Ovary (tissue), 9 donors: ENCODE results near the gene ELK3. TPM values are rescaled to one million over a fixed set of nuclear protein-coding genes. Genes with fewer than 3 reads are reported as not detected.

ENCODE experiments used
- DNase-seq, 5 donors: peaks; one replicate each; pipeline ENCODE4 v3.0.0-alpha.2; 2019 to 2020
- H3K27ac ChIP-seq, 2 donors: fragments of 200-600 bp; one replicate each; pipeline versions ENCODE4 v1.5.1 to v1.8.0; 2019 to 2022
- H3K27me3 ChIP-seq: fragments of 200-600 bp; one replicate; pipeline ENCODE4 v1.8.0; 2022
- H3K36me3 ChIP-seq: fragments of 200-600 bp; sonication (generic); one replicate; pipeline ENCODE4 v1.5.1; 2019
- H3K4me1 ChIP-seq: one replicate; pipeline ENCODE4 v1.8.1; 2013; ENCODE audit warnings: mild to moderate bottlenecking, moderate library complexity; ENCODE audit not compliant: insufficient read depth
- H3K4me3 ChIP-seq: fragments of 200-600 bp; sonication (generic); one replicate; pipeline ENCODE4 v1.5.1; 2017
- H3K9me3 ChIP-seq, 2 donors: fragments of 200-600 bp in 1 of 2; sonication (generic) in 1 of 2; one replicate each; pipeline versions ENCODE4 v1.5.1 to v1.8.1; 2013 to 2019; ENCODE audit warnings: mild to moderate bottlenecking in 1 of 2, moderate library complexity in 1 of 2
- EP300 ChIP-seq: sonication (generic); formaldehyde crosslinking; IDR thresholded peaks from one replicate; pipeline ENCODE4 v1.6.1; 2017; ENCODE audit warnings: antibody characterized with exemption
- POLR2A ChIP-seq: fragments of 450-650 bp; IDR thresholded peaks from one replicate; pipeline ENCODE4 v1.6.1; 2017; ENCODE audit warnings: antibody characterized with exemption, mild to moderate bottlenecking, moderate library complexity
- WGBS, 3 donors: extraction: QIAGEN DNeasy Blood & Tissue Kit in 1 of 3; methylation state at CpG; one replicate each; pipeline versions ENCODE4 v1.1.5 to v1.1.7; 2013 to 2017; 5-methylcytosine and 5-hydroxymethylcytosine counted together
- intact Hi-C, 4 donors: fragments of 100-400 bp; cut with DNase I; formaldehyde crosslinking; loops; one replicate each; pipeline versions ENCODE4 v1.11.0 to v1.15.1; 2022 to 2023
- polyA plus RNA-seq, 2 donors: library from polyadenylated mRNA; stranded (reverse); fragments of 200-250 nt in 1 of 2; fragments of 350-450 nt in 1 of 2; fragmentation: Illumina TruSeq in 1 of 2; extraction: RNeasy Lipid Tissue Mini Kit (QIAGEN cat#74804) in 1 of 2; gene quantifications; one replicate each; pipeline ENCODE4 v1.2.3, GENCODE V29; 2013 to 2014
- total RNA-seq, 7 donors: library from RNA; depleted of rRNA in 2 of 7; stranded (reverse); fragments of >200 nt in 2 of 7; fragmentation: NEBNext Ultra II Directional in 3 of 7; extraction: Animal tissue kit (Norgen Biotek cat#: 25700) in 3 of 7; gene quantifications; one replicate each; pipeline versions ENCODE4 v1.1.0 to v1.2.4, GENCODE V29; 2016 to 2023
- TF ChIP-seq, protein P1 (sequence below), 3 donors: fragments of 450-650 bp in 2 of 3; fragments of 200-600 bp in 1 of 3; IDR thresholded peaks; one replicate each; pipeline versions ENCODE4 v1.5.1 to v1.8.0; 2016 to 2022; ENCODE audit warnings: antibody characterized with exemption in 3 of 3, mild to moderate bottlenecking in 1 of 3
- donor health status: DM: no; HTN: no; CAD: no; lungs with moderate emphysema.
- donor health status: DM: no; HTN: no; CAD: no.
- donor health status: Bipolar disorder and iron deficiency.
- donor health status: DM: yes; HTN: yes; CAD: no.
- donor health status: DM: no; HTN: no; CAD: no.
- donor health status: DM: yes; HTN: yes; CAD: no.

Gene ELK3
- total and polyA plus RNA-seq, 9 donors: 11.5 to 25.9 (median 15.6) TPM

- H3K9me3 ChIP-seq: no peaks in the 10 kb centered on the region
- H3K27me3 ChIP-seq: no peaks in the 10 kb centered on the region
- H3K36me3 ChIP-seq: no peaks in the 10 kb centered on the region
- peak; percentile 85 to 95 (median 93) for DNase-seq
- TF ChIP-seq, protein P1, sequence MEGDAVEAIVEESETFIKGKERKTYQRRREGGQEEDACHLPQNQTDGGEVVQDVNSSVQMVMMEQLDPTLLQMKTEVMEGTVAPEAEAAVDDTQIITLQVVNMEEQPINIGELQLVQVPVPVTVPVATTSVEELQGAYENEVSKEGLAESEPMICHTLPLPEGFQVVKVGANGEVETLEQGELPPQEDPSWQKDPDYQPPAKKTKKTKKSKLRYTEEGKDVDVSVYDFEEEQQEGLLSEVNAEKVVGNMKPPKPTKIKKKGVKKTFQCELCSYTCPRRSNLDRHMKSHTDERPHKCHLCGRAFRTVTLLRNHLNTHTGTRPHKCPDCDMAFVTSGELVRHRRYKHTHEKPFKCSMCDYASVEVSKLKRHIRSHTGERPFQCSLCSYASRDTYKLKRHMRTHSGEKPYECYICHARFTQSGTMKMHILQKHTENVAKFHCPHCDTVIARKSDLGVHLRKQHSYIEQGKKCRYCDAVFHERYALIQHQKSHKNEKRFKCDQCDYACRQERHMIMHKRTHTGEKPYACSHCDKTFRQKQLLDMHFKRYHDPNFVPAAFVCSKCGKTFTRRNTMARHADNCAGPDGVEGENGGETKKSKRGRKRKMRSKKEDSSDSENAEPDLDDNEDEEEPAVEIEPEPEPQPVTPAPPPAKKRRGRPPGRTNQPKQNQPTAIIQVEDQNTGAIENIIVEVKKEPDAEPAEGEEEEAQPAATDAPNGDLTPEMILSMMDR (IDR thresholded peaks at IDR 0.05): no peak
- TF ChIP-seq EP300 (peak; percentile 76), POLR2A (no peak)
- peaks cover 21% of the 10 kb centered on the region for H3K4me1 ChIP-seq
- no peak overlapping the region for H3K4me3 ChIP-seq
- WGBS, 3 donors: 31 to 62% (median 44%) methylated on average over 15 of the region's 15 CpGs
- peak overlapping the region in 1 of 2 donors; percentile 61 for H3K27ac ChIP-seq
- intact Hi-C loops: loop anchor here in 1 of 4 donors (5.0 kb wide), 1 partner anchor 163 kb away; no protein-coding TSS in a partner anchor
Observed at GRCh38 chr12:96233939-96234461, 39.8 kb downstream of the ELK3 start.

GRCh38 chr12:96234591-96235483 lies 40.7 kb downstream of the ELK3 start:
- no peak overlapping the region for H3K4me3 ChIP-seq
- no peaks in the 10 kb centered on the region for H3K9me3 ChIP-seq
- no peaks in the 10 kb centered on the region for H3K27me3 ChIP-seq
- TF ChIP-seq, protein P1 (IDR thresholded peaks at IDR 0.05): no peak
- TF ChIP-seq EP300 (no peak), POLR2A (no peak)
- peak overlapping the region in 1 of 2 donors; percentile 18 for H3K27ac ChIP-seq
- WGBS, 3 donors: 78 to 88% (median 87%) methylated on average over 22 of the region's 22 CpGs
- no peak for DNase-seq
- no peaks in the 10 kb centered on the region for H3K36me3 ChIP-seq
- intact Hi-C loops: loop anchor here in 1 of 4 donors (5.0 kb wide), 1 partner anchor 162 kb away; no protein-coding TSS in a partner anchor
- peaks cover 21% of the 10 kb centered on the region for H3K4me1 ChIP-seq

DNA sequence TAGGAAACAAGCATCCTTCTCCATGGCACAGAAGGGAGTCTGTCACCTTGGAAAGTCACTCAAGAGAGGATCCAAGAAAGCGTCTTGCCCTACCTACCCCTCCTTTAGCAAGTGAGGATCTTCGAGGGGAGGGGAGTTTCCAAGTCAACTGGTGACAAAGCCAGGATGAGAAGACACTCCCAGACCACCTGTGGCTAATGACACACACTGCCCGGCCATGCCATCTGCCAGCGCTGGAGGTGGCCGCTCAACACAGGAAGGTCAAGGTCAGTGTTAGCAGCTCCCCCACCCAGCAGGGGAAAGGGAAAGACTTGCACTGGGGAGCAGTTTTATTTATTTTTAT lies 41.3 kb downstream of the ELK3 start:
- H3K9me3 ChIP-seq: no peaks in the 10 kb centered on the region
- peaks cover 21% of the 10 kb centered on the region for H3K4me1 ChIP-seq
- intact Hi-C loops: no loop called here
- no peaks in the 10 kb centered on the region for H3K27me3 ChIP-seq
- H3K36me3 ChIP-seq: no peaks in the 10 kb centered on the region
- DNase-seq: no peak
- no peak overlapping the region for H3K27ac ChIP-seq
- 62 to 76% (median 65%) methylated on average over 5 of the region's 5 CpGs for WGBS, 3 donors
- no peak overlapping the region for H3K4me3 ChIP-seq
- TF ChIP-seq, protein P1 (IDR thresholded peaks at IDR 0.05): no peak
- TF ChIP-seq EP300 (no peak), POLR2A (no peak)

DNA sequence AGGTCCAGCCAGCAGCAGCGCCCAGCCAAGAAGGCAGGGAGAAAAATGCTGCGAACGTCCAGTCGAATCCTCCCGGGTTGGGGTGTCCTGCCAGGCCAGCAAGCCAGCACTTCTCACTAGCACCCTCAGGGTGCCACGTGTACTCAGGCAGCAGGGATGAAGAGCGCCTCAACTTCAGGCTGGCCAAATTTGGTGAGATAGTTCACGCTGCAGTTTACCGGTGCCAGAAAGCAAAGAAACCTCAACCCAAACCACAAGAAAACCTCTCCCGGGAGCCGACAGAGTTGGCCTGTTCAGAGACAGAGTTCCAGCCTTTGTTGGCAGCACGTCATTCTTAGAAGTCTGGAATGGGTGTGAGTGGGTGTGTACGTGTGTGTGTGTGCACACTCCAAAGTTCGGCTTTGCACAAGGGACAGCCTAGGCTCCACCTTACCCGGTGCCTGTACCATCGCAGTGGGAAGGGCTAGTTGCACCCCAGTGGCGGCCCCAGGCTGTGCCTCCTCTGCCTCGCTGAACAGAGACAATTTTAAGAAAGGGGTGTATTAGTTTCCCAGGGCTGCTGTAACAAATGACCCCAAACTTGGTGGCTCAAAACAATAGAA lies 42.1 kb downstream of the ELK3 start:
- intact Hi-C loops: no loop called here
- no peak for DNase-seq
- TF ChIP-seq EP300: no peak
- TF ChIP-seq POLR2A: no peak
- Histone ChIP-seq H3K9me3 (no peaks in the 10 kb centered on the region), H3K4me1 (peaks cover 21% of the 10 kb centered on the region), H3K4me3 (no peak overlapping the region), H3K36me3 (no peaks in the 10 kb centered on the region), H3K27me3 (no peaks in the 10 kb centered on the region), H3K27ac (no peak overlapping the region)
- WGBS, 3 donors: 46 to 69% (median 55%) methylated on average over 18 of the region's 18 CpGs
